GF-D8 (cell line): Measurements from ENCODE around the gene NSD2.
"Not testable (repeated sequence)": the region's sequence is repeated elsewhere in the genome, so short reads cannot be mapped to it uniquely, and the experiment has no call there.

Source experiments
- DNase-seq: peaks from one replicate; lab custom pipeline; 2025; lab: John Stamatoyannopoulos, UW

NSD2 gene

GRCh38 chr4:1985780-1986577 is 114.8 kb downstream of the NSD2 start:
- DNase-seq = no peak

- DNase-seq = no peak
Measured at GRCh38 chr4:1986578-1987210, 115.5 kb downstream of the NSD2 start.

GRCh38 chr4:1987296-1987695 is 116.1 kb downstream of the NSD2 start:
- no peak for DNase-seq

GRCh38 chr4:1987721-1988326 is 116.6 kb downstream of the NSD2 start:
- DNase-seq = no peak

- DNase-seq = no peak
Measured at GRCh38 chr4:1988327-1988724, 117.1 kb downstream of the NSD2 start.

GRCh38 chr4:1989533-1990347 is 118.5 kb downstream of the NSD2 start:
- no peak for DNase-seq

GRCh38 chr4:1990348-1990645 is 119.1 kb downstream of the NSD2 start:
- DNase-seq = no peak

- DNase-seq = no peak
Measured at GRCh38 chr4:1990676-1991075, 119.5 kb downstream of the NSD2 start.

GRCh38 chr4:1991087-1991486 is 119.9 kb downstream of the NSD2 start:
- no peak for DNase-seq

- no peak for DNase-seq
Measured at GRCh38 chr4:1991596-1992434, 120.6 kb downstream of the NSD2 start.

- DNase-seq = no peak
Measured at GRCh38 chr4:1992468-1993168, 121.4 kb downstream of the NSD2 start.

- no peak for DNase-seq
Measured at GRCh38 chr4:1993169-1993516, 122.0 kb downstream of the NSD2 start.

- DNase-seq = not testable (repeated sequence)
Measured at GRCh38 chr4:1993718-1994516, 122.7 kb downstream of the NSD2 start.

- no peak for DNase-seq
Measured at GRCh38 chr4:1994938-1995337, 123.7 kb downstream of the NSD2 start.

- DNase-seq = no peak
Measured at GRCh38 chr4:1996866-1997611, 125.8 kb downstream of the NSD2 start.

- DNase-seq = no peak
Measured at GRCh38 chr4:1997712-1998111, 126.5 kb downstream of the NSD2 start.

- no peak for DNase-seq
Measured at GRCh38 chr4:1998296-1998695, 127.1 kb downstream of the NSD2 start.

GRCh38 chr4:1999308-1999707 is 128.1 kb downstream of the NSD2 start:
- not testable (repeated sequence) for DNase-seq

- not testable (repeated sequence) for DNase-seq
Measured at GRCh38 chr4:2003361-2003760, 132.2 kb downstream of the NSD2 start.

- no peak for DNase-seq
Measured at GRCh38 chr4:2006367-2006766, 135.2 kb downstream of the NSD2 start.
